ENCODE data around the gene STK32C. TPM values are rescaled to one million over a fixed set of nuclear protein-coding genes. Genes with fewer than 3 reads are reported as not detected.

The STK32C gene
- total and polyA plus RNA-seq, 4 donors, result 14.5 to 41.6 (median 28.1) TPM

DNA sequence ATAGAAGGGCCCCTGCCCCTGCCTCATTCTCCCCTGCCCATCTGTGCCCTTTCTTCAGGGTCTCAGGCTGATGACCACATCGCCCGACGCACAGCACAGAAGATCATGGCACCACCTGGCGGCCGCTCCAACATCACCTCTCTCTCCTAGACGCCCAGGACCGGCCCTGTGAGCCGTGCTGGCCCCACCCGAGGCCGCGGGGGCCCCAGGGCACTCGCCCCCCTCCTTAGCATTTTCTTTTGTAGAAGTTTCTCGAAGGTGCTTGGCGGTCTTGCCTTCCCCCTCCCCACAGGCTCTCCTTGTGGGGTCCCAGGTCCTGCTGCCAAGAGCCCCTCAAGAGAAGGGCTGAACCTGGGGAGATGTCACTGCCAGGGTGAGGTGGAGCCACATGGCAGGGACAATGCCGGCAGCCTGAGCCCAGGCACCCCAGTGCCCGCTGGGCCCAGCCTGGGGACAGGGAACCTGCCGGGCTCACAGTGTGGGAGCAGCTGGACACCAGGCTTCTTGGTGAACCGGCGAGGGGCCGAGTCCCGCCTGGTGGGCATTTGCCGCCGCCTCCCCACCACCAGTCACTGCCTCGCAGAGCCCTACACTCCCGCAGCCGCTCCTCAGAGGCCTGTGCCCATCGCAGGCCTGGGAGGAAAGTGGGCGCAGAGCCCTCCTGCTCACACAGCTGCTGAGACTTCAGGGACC, 102.8 kb downstream of the STK32C start:
- peaks cover 100% of the 10 kb centered on the region for H3K36me3 ChIP-seq (ENCODE audit: control insufficient read depth, insufficient read depth, low read length)
- H3K27ac ChIP-seq (ENCODE audit: low read depth, low read length), result no peak overlapping the region
- 93% methylated on average over 21 of the region's 28 CpGs for WGBS (ENCODE audit: insufficient coverage)
- no peak overlapping the region for H3K4me3 ChIP-seq (ENCODE audit: low read depth, low read length)
- H3K4me1 ChIP-seq (ENCODE audit: control insufficient read depth, insufficient read depth, low read length), result peaks cover 10% of the 10 kb centered on the region
- no peaks in the 10 kb centered on the region for H3K9me3 ChIP-seq (ENCODE audit: control insufficient read depth, insufficient read depth, low read length)
- no peaks in the 10 kb centered on the region for H3K27me3 ChIP-seq (ENCODE audit: control insufficient read depth, insufficient read depth, low read length)
- DNase-seq (ENCODE audit: low read depth in 4 of 6, low spot score in 6 of 6), result no peak

DNA sequence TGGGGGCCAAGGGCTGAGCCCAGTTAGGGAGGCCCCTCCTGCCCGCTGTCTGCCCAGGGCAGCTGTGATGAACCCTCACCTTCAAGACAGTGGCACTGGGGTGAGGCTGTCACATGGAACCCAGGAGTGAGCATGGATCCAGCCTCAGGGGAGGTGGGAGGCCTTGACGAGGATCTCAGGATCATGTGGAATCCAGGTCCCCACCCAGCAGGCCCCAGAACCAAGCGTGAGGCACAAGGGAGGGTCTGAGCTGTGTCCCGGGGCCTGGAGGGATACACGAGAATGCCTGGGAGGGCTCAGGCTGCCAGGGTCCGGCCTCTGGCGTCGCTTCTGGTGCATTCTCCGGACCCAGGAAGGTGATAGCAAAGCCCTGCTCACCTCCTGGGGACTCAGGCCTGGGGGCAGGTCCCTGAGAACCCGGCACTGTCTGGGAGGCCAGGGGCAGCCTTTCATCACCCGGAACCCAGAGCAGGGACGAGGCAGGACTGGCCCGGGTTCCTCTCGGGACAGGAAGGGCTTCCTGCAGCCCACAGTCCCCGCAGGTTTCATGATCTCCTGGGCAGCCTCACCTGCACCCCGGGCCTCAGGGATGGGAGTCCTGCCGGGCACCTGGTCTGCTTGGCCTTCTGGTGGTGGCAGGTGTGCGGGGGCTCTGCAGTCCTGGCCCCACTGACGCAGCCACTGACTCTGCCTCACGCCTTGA, 103.5 kb downstream of the STK32C start:
- Histone ChIP-seq H3K27ac (ENCODE audit: low read depth, low read length) (no peak overlapping the region), H3K27me3 (ENCODE audit: control insufficient read depth, insufficient read depth, low read length) (no peaks in the 10 kb centered on the region), H3K9me3 (ENCODE audit: control insufficient read depth, insufficient read depth, low read length) (no peaks in the 10 kb centered on the region), H3K4me1 (ENCODE audit: control insufficient read depth, insufficient read depth, low read length) (peaks cover 10% of the 10 kb centered on the region), H3K4me3 (ENCODE audit: low read depth, low read length) (no peak overlapping the region), H3K36me3 (ENCODE audit: control insufficient read depth, insufficient read depth, low read length) (peaks cover 100% of the 10 kb centered on the region)
- no peak for DNase-seq (ENCODE audit: low read depth in 4 of 6, low spot score in 6 of 6)
- 90% methylated on average over 20 of the region's 20 CpGs for WGBS (ENCODE audit: insufficient coverage)

DNA sequence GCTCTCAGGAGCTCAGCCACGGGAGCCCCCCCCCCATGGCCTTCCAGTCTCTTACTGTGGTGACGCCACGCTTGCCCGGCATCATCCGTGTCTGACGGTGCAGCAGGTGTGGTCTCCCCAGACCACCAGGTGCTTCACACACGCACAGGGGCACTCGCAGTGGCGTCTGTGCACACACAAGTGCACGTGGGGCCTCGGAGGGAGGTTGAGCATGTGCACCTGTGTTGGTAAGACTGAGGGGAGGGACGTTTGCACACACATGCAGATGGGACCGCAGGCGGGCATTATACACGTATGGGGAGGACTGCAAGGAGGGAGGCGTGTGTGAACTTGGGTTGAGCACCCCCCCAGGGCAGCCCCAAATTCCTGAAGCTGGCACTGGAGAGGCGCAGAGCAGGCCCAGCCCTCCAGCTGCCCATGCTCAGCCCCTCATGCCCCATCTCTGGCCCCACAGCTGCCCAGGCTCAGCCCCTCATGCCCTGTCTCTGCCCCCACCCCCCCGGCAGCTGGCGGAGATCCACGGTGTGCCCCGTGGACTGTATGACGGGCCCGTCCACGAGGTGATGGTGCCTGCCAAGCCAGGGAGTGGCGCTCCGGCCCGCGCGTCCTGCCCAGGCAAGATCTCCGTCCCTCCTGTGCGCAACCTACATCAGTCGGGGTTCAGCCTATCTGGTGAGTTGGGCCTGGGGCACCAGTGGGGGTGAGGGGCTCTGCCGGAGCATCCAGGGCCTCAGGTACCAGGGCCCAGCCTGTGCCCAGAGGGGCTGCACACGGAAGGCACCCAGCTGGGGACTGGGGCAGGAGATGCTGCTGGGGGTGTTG, 104.3 kb downstream of the STK32C start:
- peaks cover 100% of the 10 kb centered on the region for H3K36me3 ChIP-seq (ENCODE audit: control insufficient read depth, insufficient read depth, low read length)
- H3K4me3 ChIP-seq (ENCODE audit: low read depth, low read length), result no peak overlapping the region
- WGBS (ENCODE audit: insufficient coverage), result 91% methylated on average over 30 of the region's 34 CpGs
- DNase-seq (ENCODE audit: low read depth in 4 of 6, low spot score in 6 of 6), result no peak
- no peaks in the 10 kb centered on the region for H3K9me3 ChIP-seq (ENCODE audit: control insufficient read depth, insufficient read depth, low read length)
- H3K27me3 ChIP-seq (ENCODE audit: control insufficient read depth, insufficient read depth, low read length), result no peaks in the 10 kb centered on the region
- H3K4me1 ChIP-seq (ENCODE audit: control insufficient read depth, insufficient read depth, low read length), result peaks cover 9% of the 10 kb centered on the region
- no peak overlapping the region for H3K27ac ChIP-seq (ENCODE audit: low read depth, low read length)

DNA sequence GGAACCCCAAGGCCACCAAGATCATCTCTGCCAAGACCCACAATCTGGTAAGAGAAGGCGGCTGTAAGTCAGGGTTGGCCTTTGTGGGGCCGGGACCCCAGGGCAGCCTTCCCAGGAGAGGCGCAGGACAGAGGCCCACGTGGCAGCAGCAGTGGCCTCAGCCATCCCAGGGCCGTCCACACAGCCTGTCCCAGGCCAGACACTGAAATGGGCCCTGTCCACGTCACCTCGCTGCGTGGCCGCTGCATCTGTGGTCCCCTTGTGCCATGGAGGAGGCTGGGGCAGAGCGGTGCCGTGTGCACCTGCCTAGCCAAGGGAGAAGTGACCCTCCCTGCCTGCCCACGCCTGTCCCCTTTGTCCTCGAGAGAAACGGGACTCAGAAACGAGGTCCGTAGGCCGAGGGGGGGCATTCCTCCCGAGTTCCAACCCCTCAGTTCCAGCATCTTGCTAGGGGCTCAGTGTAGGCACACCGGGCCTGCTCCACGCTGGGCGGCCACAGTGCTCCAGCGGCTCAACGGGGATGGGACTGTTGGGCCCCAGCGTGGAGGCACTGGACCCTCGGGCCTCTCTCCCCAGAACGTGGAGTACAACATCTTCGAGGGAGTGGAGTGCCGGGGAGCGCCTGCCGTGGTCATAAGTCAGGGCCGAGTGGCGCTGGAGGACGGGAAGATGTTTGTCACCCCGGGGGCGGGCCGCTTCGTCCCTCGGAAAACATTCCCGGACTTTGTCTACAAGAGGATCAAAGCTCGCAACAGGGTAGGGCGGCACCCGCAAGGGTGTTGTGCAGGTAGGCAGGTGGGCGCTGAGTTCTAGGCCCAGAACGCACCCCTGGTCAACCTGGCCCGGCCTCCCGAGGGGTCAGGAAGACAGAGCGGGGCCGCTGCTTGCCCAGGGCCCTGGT, 105.4 kb downstream of the STK32C start:
- 91% methylated on average over 48 of the region's 48 CpGs for WGBS (ENCODE audit: insufficient coverage)

DNA sequence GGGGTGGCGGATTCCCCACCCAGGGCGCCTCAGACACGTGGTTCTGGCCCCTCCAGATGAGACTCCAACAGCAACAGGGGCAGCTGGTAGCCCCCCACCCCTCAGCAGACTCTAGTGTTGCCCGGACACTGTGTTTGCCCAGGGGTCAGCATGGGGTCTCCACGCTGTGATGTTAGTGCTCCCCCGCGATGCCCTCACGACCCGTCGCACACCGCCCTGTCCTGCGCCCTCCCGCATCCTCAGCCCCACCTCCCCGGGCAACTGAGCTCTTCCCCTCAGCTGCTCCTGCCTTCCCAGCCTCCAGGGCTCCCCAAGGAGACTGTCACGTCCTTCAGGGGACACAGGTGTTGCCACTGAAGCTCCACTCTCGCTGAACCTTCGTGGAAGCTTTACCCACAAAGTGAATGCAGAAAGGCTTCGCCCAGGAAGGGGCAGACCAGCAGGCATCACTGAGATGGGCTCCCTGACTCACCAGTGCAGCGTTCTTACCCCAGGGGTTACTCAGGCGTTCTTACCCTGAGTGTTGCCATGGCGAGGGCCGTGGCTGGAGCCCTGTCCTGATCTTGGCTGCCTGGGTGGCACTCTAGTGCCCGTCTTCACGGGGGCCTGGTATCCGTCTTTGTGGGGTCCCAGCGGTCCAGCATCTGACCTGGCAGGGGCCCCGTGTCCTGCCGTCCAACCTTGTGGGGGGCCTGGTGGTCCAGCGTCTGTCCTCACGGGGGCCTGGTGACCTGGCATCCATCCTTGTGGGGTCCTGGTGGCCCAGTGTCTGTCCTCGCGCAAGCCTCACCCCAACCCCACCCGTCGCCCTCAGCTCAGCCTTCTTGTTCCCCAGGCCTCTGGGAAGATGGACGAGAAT, 106.4 kb downstream of the STK32C start:
- Histone ChIP-seq H3K9me3 (ENCODE audit: control insufficient read depth, insufficient read depth, low read length) (no peaks in the 10 kb centered on the region), H3K36me3 (ENCODE audit: control insufficient read depth, insufficient read depth, low read length) (peaks cover 100% of the 10 kb centered on the region), H3K4me1 (ENCODE audit: control insufficient read depth, insufficient read depth, low read length) (no peaks in the 10 kb centered on the region), H3K27ac (ENCODE audit: low read depth, low read length) (no peak overlapping the region), H3K4me3 (ENCODE audit: low read depth, low read length) (no peak overlapping the region), H3K27me3 (ENCODE audit: control insufficient read depth, insufficient read depth, low read length) (no peaks in the 10 kb centered on the region)
- no peak for DNase-seq (ENCODE audit: low read depth in 4 of 6, low spot score in 6 of 6)
- WGBS (ENCODE audit: insufficient coverage), result 85% methylated on average over 35 of the region's 35 CpGs

More for the DNA sequence above, 105.4 kb downstream of the STK32C start:
- Histone ChIP-seq H3K4me1 (ENCODE audit: control insufficient read depth, insufficient read depth, low read length) (no peaks in the 10 kb centered on the region), H3K27me3 (ENCODE audit: control insufficient read depth, insufficient read depth, low read length) (no peaks in the 10 kb centered on the region), H3K36me3 (ENCODE audit: control insufficient read depth, insufficient read depth, low read length) (peaks cover 100% of the 10 kb centered on the region), H3K27ac (ENCODE audit: low read depth, low read length) (no peak overlapping the region), H3K4me3 (ENCODE audit: low read depth, low read length) (no peak overlapping the region), H3K9me3 (ENCODE audit: control insufficient read depth, insufficient read depth, low read length) (no peaks in the 10 kb centered on the region)
- DNase-seq (ENCODE audit: low read depth in 4 of 6, low spot score in 6 of 6), result no peak

DNA sequence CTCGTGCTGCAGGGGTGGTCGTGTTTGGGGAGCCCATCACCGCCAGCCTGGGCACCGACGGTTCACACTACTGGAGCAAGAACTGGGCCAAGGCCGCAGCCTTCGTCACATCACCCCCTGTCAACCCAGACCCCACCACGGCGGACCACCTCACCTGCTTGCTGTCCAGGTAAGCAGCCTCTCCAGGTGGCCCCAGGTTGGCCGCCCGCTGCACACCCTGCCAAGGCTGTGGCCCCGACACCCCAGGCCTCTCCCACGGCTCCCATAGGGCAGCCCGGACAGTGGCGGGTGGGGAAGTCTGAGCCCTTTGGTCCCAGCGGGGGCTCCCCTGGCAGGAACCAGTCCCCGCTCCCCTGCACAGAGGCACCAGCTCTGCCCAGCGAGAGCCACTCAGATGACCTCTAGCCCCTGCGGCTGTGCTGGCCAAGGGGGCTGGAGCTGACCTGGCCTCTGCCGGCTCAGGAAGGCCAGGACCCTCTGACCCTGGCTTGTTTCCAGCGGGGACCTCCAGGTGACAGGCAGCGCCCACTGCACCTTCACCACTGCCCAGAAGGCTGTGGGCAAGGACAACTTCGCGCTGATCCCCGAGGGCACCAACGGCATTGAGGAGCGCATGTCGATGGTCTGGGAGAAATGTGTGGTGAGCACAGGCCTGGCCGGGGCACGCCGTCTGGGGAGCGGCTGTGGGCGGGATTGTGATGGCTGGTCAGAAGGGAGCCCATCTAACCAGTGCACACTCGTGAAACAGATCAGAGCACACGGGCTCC, 107.2 kb downstream of the STK32C start:
- Histone ChIP-seq H3K9me3 (ENCODE audit: control insufficient read depth, insufficient read depth, low read length) (no peaks in the 10 kb centered on the region), H3K4me1 (ENCODE audit: control insufficient read depth, insufficient read depth, low read length) (no peaks in the 10 kb centered on the region), H3K27me3 (ENCODE audit: control insufficient read depth, insufficient read depth, low read length) (no peaks in the 10 kb centered on the region), H3K4me3 (ENCODE audit: low read depth, low read length) (no peak overlapping the region), H3K36me3 (ENCODE audit: control insufficient read depth, insufficient read depth, low read length) (peaks cover 100% of the 10 kb centered on the region), H3K27ac (ENCODE audit: low read depth, low read length) (no peak overlapping the region)
- WGBS (ENCODE audit: insufficient coverage), result 91% methylated on average over 35 of the region's 35 CpGs
- no peak for DNase-seq (ENCODE audit: low read depth in 4 of 6, low spot score in 6 of 6)

DNA sequence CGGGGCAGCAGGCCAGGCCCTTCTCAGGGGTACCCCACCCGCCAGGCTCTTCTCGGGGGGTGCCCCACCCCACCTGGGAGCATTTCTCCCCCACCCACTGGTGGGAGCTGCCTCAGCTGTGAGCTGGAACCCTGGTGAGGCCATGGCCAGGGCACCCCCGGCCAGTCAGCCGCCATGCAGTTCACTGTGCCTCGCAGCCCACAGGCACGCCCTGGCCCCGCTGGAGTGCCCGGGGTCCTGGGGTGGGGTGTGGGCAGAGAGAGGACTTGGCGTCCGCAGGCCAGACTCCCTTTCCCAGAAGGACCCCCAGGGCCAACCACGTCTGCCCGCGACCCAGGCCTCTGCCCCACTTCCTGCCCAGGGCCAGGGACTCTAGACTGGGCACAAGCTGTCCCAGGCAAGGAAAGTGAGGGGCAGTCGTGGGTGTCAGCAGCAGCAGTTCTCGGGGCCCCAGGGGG, 107.9 kb downstream of the STK32C start:
- no peaks in the 10 kb centered on the region for H3K9me3 ChIP-seq (ENCODE audit: control insufficient read depth, insufficient read depth, low read length)
- peaks cover 100% of the 10 kb centered on the region for H3K36me3 ChIP-seq (ENCODE audit: control insufficient read depth, insufficient read depth, low read length)
- WGBS (ENCODE audit: insufficient coverage), result 92% methylated on average over 9 of the region's 16 CpGs
- H3K4me1 ChIP-seq (ENCODE audit: control insufficient read depth, insufficient read depth, low read length), result no peaks in the 10 kb centered on the region
- no peak overlapping the region for H3K4me3 ChIP-seq (ENCODE audit: low read depth, low read length)
- DNase-seq (ENCODE audit: low read depth in 4 of 6, low spot score in 6 of 6), result no peak
- no peak overlapping the region for H3K27ac ChIP-seq (ENCODE audit: low read depth, low read length)
- H3K27me3 ChIP-seq (ENCODE audit: control insufficient read depth, insufficient read depth, low read length), result no peaks in the 10 kb centered on the region

DNA sequence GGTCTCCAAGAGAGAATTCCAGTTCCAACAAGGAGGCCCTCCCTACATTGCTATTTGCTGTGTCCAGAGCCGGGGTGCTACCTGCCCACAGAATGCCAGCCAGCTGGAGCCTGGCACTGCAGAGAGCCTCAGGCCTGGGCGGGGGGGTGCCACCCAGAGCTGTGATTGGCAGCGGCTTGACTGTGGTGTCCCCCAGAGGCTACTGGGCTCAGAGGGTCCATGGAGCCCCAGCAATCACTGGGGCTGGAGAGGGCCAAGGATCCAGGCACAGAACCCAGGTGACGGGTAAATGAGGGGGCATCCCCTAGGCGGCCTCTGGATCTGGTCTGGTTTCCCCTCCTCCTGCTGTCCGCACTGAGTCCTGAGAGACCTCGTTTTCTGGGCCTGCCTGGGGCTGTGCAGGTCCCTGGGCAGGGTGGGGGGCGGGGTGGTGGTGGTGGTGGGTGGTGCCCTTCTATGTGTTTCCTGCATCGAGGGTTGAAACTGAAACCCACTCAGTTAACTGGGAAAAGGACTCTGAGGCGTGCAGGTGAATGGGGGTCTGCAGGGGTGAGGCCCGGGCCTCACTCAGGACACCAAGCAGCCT, 108.4 kb downstream of the STK32C start:
- H3K27me3 ChIP-seq (ENCODE audit: control insufficient read depth, insufficient read depth, low read length), result no peaks in the 10 kb centered on the region
- H3K9me3 ChIP-seq (ENCODE audit: control insufficient read depth, insufficient read depth, low read length), result no peaks in the 10 kb centered on the region
- peaks cover 100% of the 10 kb centered on the region for H3K36me3 ChIP-seq (ENCODE audit: control insufficient read depth, insufficient read depth, low read length)
- H3K4me1 ChIP-seq (ENCODE audit: control insufficient read depth, insufficient read depth, low read length), result no peaks in the 10 kb centered on the region
- WGBS (ENCODE audit: insufficient coverage), result 96% methylated on average over 3 of the region's 11 CpGs
- no peak for DNase-seq (ENCODE audit: low read depth in 4 of 6, low spot score in 6 of 6)
- no peak overlapping the region for H3K4me3 ChIP-seq (ENCODE audit: low read depth, low read length)
- H3K27ac ChIP-seq (ENCODE audit: low read depth, low read length), result no peak overlapping the region

Measured in spinal cord (tissue), 10 donors.